ENCODE results near the gene TTPAL.

The TTPAL gene

DNA sequence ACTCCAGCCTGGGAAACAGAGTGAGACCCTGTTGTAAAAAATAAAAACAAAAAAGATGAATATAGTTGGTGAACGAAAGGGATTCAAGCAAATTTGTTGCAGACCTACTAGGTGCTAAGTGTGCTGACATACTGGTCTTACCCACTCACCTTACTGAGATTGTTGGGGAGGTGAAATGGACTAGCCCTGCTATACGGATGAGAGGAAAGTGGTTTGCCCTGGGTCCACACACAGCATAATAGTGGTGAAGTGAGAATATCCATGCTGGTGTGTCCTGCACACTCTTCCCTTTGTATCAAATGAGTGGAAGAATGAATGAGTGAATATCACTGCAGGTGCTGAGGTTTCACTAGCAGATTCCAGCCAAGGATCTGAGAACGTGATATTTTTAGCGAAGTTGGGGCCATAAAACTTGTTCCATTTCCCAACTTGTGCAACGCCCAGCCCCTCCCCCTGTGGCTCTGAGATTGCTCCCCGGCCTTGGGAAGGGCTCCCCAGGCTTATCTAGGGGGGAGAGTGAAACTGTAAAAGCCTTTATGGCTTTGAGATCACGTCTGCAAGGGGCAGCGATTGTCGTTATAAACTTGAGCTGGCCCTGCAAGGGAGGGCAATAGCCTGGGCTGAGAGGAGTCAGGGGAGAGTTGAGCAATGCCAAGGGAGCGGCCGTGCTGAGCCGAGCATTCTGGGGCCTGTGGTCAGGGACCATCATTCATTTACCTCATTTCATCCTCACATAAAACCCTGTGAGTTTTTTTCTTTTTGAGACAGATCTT lies 33.2 kb upstream of the TTPAL start:
- DNase-seq (ENCODE audit: low spot score): no peak

DNA sequence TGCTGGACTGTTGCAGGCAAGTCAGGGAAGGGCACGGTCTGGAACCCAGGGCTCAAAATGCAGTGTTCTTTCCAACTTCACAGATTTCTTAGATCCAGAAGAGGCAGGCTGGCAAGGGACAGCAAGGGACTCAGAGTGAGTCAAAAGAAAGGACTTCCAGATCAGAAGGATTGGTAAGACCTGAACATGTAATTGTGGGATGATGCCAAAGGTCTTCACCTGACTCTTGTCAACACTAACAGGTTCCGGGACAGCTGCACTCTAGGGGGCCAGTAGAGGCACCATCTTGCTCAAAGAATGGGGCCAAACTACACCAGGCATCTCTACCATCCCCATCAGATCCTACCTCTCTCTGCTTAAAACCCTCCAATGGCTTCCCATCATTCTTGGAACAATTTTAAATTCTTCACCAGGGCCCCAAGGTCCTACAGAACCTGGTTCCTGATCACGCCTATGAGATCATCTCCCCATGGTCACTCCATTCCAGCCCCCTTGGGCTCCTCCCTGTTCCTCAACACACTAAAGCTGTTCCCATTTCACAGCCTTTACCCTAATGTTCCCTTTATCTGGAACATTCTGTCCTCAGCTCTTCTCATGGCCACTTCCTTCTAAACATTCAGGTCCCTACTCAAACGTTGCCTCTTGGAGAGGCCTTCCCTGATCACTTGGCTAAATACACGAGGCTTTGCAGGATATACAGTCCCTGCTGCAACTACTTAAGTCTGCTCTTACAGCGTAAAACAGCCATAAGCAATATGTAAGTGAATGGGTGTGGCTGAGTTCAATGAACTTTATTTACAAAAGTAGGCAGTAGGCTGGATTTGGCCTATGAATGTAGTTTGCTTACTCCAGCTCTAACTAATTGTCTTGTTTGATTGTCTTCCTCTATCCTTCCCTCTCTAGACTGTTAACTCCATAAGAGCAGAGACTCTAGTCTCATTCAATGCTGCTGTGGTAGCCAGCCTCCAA lies 29.6 kb upstream of the TTPAL start:
- DNase-seq (ENCODE audit: low spot score): no peak

DNA sequence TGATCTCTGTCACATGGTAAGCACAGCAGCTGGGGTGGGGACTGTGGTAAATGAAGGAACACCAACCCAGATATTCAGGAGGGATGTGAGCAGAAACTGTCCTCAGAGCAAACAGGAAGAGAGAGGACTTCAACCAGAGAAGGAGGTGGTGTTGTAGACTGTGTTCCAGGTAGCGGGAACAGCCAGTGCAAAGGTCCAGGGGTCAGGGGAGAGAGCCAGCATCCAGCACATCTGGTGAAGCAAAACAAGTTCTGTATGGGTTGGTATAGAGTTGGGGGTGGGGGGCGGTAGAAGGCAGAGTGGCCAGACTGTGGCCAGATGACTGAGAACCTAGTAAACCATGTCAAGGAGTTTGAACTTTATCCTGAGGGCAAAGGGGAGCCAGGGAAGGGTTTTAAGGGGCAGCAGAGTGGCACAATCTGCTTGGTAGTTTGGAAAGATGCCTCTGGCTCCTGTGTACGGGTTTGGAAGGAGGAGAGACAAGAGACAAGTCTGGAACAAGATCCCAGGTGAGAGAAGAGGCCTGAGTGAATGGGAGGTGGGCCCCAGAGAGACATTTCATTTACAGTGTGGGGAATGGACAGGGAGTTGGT lies 27.8 kb upstream of the TTPAL start:
- DNase-seq (ENCODE audit: low spot score): no peak

DNA sequence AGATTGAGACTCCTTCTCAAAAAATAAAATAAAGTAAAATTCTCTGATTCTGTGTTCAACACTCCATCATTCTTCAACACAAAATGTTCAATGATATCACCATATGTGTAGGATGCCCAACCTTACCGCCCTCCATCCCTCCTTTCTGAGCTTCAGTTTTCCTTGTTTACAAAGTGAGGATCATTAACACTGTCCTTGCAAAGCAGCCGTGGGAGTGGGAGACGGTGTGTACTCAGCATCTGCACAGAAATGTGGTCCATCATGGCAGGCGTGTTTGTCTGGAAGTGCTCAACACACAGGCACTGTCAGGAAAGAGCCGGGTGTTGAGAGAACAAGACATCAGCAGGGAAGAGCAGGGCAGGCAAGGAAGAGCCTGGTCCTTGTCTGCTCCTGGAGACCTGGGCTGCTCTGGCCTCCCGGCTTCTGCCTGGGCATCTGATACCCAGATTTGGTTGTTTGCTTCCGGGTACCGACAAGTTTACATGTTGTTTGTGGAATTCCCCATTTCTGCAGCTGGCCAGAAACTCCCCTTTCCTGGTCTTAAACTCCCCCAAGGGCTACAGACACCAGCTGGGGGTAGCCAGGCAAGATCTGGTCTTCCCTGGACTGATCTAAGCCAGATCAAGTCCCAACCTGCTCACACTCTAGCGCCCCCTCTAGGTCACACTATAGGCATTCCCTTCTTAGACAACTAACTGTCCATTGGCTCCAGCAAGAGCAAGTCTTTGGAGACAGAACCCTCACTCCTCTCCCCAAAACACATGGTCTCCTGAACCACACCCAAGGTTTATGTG lies 26.7 kb upstream of the TTPAL start:
- DNase-seq (ENCODE audit: low spot score): no peak

DNA sequence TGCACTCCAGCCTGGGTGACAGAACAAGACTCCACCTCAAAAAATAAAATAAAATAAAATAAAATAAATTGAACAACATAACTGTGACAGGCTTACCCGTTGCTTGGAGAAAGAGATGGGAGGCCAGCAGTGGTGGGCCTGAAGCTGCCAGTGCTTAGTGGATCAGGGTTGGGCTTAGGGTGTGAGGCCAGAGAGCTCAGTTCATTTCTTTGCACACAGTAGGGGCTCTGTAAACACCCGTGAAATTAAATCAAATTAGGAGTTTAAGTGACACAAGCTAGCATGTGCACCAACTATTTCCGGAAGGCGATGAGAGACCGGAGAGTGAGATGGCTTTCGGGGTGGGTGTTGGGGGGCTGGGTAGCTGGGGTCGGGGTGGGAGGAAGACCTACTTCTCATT lies 25.8 kb upstream of the TTPAL start:
- DNase-seq (ENCODE audit: low spot score): no peak

DNA sequence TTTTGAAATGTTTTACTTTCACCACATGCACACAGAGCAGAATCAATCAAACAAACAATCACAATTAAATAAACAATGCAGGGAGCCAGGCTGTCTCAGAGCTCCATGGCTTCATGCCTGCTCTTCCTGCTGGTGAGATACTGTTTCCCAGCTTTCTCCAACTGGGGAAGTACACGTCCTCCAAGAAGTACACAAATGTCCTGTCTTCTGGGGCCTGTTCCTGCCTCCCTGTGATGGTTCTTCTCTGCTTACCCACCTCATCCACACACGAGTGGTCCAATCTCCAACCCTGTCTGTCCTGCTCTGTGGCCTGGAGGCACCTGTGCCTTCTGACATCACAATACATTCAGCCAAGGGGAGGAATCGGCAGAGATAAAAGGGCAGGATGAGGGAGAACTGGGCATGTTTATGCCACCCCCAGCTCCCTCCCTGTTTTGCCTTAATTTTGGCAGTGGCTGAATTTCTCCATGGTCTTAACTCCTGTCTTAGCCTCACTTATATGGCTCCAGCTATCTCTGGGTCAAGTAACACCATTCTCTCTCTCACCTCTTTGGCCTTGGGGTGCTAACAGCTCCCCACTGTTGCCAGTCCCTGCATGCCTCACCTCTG lies 25.3 kb upstream of the TTPAL start:
- no peak for DNase-seq (ENCODE audit: low spot score)

DNA sequence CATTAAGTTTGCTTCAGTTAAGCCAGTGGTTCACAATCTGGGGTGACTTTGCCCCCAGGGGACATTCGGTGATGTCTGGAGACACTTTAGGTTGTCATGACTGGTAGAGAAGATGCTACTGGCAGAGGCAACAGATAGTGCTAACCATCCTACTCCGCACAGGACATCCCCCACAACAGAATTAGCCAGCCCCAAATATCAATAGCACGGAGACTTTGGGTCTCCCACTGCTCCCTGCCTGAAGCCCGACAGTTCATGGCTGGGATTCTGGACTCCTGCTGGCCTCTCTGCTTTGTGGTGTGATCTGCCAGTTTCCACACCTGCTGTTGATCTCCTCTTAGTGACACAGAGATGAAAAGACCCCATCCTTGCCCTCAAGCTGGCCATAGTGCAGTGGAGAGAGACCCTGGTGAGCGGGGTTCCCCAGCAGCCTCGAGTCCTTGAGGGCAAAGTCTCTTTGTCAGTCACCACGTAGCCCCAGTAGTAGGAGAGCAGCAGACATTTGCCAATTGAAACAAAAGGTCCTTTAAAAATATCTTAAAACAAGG lies 24.7 kb upstream of the TTPAL start:
- DNase-seq (ENCODE audit: low spot score): no peak

DNA sequence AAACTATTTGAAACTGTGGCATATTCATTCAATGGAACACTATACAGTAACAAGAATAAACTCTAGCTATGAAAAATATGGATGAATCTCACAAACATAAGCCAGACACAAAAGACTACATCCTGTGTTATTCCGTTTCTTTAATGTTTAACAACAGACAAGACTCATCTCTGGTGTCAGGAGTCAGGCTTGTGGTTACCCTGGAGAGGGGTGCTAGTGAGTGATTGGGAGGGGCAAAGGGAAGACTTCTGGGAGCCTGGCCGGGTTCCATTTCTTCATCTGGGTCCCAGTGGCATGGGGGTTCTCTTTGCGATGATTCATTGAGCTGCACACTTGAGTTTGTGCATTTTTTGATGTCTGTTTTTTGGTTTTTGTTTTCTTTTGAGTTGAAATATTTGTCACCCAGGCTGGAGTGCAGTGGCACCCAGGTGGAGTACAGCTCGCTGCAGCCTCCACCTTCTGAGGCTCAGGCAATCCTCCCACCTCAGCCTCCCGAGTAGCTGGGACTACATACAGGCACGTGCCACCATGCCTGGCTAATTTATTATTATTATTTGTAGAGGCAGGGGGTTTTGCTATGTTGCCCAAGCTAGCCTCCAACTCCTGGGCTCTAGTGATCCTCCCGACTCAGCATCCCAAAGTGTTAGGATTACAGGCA lies 21.2 kb upstream of the TTPAL start:
- DNase-seq (ENCODE audit: low spot score): no peak

DNA sequence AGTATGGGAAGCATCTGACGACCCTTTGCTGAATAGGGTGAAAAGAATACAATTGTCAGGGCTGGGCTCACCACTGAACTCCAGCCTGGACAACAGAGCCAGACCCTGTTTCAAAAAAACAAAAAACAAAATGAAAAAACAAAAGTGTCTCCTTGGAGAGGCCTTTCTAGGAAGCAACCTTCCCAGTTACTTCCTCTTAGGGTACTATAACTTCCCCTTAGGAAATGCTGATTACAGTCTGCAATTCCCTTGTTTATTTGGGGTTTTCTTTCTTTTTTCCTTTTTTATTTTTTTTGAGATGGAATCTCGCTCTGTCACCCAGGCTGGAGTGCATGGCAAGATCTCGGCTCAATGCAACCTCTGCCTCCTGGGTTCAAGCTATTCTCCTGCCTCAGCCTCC lies 20.5 kb upstream of the TTPAL start:
- no peak for DNase-seq (ENCODE audit: low spot score)

DNA sequence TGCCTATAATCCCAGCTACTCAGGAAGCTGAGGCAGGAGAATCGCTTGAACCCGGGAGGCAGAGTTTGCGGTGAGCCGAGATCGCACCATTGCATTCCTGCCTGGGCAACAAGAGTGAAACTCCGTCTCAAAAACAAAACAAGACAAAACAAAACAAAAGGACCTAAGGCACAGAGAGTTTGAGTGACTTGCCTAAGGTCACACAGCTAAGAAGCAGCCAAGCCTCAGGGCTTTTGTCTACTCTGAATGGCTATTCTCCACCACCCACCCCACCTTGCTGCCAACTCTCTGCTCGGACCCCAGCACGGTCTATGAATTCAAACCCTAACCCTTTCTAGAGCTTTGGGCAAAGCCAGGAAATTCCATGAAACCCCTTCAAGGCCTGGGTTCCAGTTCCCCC lies 19.1 kb upstream of the TTPAL start:
- no peak for DNase-seq (ENCODE audit: low spot score)

DNA sequence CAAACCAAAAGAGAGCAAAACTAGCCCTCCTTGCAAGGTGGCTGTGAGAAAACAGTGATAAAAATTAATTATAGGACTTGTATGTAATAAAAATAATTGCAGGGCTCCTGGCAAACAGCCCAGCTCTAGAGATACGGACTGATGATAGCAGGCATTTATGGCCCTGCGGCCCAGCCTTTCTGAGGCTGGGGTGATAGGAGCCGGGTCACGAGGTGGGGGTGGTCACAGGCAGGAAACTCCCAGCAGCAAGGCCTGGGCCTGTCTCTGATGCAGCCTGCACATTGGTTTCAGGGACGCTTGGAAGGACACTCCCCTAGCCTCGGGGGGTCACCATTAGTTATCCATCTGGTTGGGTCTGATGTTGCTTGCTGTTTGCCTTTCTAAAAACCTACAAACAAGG lies 18.7 kb upstream of the TTPAL start:
- DNase-seq (ENCODE audit: low spot score): no peak

DNA sequence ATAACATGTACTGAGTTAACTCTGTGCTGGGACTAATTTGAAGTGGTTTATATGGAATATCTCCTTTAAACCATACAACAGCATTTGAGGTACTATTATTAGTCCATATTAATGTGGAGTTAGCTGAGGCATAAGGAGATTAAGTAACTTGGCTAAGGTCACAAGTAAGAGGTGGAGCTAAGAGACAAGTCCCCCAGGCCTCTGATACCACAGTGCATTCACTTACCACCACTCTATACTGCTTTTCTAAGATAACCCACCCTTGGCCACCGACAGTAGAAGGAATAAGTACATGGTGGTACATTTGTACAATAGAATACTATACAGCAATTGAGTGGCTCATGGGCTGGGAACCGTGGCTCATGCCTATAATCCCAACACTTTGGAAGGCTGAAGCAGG lies 16.4 kb upstream of the TTPAL start:
- DNase-seq (ENCODE audit: low spot score): no peak

DNA sequence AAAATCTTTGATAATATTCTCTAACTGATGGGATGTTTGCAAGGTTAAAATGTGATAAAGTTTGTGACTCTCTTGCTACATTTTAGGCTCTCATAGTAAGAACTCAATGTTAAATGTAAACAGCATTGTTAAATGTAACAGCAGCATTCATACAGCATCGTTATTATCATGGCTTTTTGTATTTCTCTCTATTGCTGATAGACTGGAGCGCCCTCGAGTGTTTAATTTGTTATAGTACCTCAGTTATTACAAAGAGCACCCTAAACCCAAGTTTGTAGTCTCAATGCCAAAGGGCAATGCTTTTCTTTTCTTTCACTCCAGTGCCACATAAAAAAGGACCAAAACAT lies 14.9 kb upstream of the TTPAL start:
- peak; percentile 16 for DNase-seq (ENCODE audit: low spot score)

DNA sequence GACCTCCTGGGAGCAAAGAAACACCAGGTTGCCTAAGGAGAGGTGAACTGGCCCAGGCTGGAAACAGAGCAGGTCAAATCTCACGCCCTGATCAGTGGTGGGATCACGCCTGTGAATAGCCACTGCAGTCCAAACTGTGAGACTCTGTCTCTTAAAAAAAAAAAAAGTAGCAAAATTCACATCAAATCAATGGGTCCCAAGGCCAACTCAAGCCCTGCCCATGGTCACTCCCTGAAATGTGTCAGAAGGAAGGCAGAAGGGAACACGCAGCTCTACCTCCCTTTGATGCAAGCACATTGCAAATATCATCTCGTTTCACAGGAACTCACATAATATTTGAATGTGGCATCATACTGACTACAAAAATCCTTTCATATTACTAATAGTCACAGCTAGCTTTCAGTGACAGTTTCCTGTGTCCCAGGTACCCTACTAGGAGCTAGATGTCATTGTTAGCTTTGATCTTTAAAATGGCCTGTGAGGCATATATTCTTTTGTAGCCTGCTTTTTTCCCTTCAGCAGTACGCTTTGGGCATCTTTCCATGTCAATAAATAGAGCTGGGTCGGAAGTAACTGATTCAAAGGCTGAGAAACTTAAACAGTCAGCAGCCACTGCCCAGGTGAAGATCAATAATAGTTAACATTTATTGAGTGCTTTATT lies 14.4 kb upstream of the TTPAL start:
- DNase-seq (ENCODE audit: low spot score): no peak

DNA sequence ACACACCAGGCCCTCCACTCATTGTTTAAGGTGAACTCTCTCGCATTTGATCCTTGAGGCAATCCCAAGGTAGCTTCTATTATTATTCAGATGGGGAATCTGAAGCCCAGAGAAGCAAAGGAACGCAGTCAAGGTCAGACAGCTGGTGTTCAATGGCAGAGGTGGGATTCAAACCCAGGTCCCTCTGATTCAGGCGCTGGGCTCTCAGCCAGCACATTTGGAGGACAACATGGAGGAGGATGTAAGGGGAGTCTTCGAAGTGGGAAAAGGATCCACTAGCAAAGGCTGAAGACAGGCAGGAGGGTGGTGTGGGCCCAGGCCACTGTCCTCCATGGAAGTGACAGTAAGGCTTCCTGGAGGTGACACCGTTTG lies 13.9 kb upstream of the TTPAL start:
- DNase-seq (ENCODE audit: low spot score): no peak

DNA sequence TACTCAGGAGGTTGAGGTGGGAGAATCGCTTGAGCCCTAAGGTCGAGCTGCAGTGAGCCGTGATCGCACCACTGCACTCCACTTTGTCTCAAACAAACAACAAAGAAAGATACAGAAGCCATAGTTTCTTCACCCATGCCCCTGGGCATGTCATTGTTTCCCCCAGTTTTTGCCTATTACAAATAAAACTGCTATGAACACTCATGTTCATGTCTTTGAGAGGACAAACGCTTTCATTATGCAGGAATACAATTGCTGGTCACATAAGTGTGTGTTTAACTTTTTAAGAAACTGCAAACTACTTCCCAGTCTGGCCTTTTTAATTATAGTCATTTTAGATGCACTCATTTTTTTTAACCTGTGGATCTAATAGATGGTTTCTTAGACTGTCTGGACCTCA lies 12.2 kb upstream of the TTPAL start:
- no peak for DNase-seq (ENCODE audit: low spot score)

DNA sequence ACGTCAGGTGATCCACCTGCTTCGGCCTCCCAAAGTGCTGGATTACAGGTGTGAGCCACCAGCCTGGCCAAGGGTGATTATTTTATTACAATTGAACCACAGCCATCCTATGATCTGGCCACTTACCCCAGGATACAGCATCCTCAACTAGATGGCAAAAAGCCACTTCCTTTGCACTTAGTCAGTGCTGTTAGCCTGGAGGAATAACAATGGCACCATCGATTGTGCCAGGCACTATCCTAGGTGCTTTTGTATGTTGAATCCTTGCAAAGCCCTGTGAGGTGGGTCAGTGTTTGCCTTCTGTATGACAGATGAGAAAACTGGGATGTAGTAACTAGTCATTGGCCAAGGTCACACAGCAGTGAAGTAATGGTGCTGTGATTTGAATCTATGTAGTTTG lies 11.2 kb upstream of the TTPAL start:
- DNase-seq (ENCODE audit: low spot score): no peak

DNA sequence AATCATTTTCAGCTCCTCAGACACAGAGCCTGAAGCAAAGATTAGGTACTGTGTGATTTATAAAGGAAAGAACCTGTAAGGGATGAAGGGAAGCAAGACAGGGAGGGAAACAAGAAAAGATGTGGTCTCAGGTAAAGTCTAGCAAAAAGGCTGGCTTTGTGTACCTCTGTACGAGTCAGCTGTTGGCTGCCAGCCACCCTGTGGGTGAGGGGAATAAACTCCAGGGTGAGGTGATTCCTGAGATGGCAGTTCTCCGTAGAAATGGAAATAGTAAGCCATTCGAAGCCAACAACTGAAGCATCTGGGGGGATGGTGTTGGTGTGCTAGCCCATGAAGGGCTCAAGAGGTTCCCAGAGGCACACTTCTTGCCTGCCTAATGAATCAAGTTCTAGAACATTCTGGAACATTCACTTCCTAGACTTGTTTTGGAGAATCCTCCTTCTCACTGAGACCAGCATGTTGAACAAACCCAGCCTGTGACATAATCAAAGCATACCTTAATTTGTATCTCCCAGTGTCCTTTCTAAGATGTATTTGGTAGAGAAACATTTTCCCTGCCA lies 10.6 kb upstream of the TTPAL start:
- no peak for DNase-seq (ENCODE audit: low spot score)

DNA sequence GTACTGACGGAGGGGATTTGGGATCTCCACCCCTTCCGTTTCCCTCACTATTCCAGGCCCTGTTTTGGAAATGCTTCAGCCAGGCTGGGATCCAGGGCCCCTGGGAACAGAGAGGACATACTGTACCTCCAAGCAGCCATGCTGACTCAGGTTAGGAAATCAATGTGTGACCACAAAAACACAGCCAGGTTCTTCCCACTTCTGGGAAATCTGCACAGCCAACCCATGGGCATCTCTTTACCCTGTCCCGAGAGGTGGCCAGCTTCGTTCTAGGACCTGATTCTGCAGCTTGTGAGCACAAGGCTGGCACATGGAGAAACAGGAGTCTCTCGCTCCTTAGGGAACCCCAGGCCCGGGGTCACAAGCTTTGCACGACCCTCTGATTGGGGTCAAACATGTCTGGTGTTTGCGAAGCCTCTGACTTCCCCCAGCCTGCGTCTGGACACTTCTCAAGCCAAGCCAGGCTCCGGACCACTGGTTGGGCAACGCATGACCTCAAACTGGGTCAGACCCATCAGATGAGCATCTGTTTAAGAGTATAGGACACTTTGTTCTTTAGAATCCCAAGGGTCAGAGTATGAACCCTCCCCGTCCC lies 8.3 kb upstream of the TTPAL start:
- no peak for DNase-seq (ENCODE audit: low spot score)
